KOPT-K1 (cell line): ENCODE measurements around the gene SLC6A9.

Source experiments
- H3K27ac ChIP-seq: fragments of 200-600 bp; sonication (generic); 2 replicates; pipeline ENCODE4 v1.5.1; 2016; ENCODE audit warnings: antibody characterized with exemption, mild to moderate bottlenecking, low read depth, low read length; ENCODE audit not compliant: poor library complexity, severe bottlenecking
- H3K36me3 ChIP-seq: fragments of 200-600 bp; sonication (generic); 2 replicates; pipeline ENCODE4 v1.5.1; 2017; ENCODE audit warnings: antibody characterized with exemption, mild to moderate bottlenecking, low read length, moderate library complexity; ENCODE audit not compliant: insufficient read depth
- H3K9me3 ChIP-seq: fragments of 200-600 bp; sonication (generic); 2 replicates; pipeline ENCODE4 v1.5.1; 2017; ENCODE audit warnings: antibody characterized with exemption, low read length, mild to moderate bottlenecking; ENCODE audit not compliant: insufficient read depth, poor library complexity, severe bottlenecking

The SLC6A9 gene

DNA sequence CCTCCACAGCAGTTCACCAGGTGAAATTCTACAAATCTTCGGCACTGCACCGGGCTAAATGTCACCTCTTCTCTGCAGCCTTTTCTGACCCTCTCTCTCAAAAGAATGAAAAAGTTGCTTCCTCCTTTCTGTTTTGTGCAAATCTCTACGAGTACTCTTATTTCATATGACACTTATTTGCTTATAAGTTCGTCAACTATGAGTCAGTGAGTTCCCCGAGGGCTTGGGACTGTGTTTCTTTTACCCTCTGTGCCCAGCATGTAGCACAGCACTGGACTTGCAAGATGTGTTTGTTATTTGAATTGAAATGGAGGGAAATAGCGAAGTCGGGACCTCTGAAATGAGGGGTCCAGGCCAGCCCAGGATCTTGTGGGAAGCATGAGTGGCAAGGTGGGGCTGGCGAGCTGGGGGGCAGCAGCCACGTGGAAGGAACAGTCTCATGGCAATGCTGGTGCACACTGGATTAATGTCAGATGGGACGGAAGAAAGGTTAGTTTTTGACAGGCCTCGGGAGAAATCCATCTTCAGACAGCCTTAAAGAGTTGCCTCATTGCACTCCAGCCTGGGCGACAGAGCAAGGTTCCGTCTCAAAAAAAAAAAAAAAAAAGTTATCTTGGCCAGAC is 6.2 kb downstream of the SLC6A9 start:
- Histone ChIP-seq H3K27ac (no peak overlapping the region), H3K36me3 (no peaks in the 10 kb centered on the region)

DNA sequence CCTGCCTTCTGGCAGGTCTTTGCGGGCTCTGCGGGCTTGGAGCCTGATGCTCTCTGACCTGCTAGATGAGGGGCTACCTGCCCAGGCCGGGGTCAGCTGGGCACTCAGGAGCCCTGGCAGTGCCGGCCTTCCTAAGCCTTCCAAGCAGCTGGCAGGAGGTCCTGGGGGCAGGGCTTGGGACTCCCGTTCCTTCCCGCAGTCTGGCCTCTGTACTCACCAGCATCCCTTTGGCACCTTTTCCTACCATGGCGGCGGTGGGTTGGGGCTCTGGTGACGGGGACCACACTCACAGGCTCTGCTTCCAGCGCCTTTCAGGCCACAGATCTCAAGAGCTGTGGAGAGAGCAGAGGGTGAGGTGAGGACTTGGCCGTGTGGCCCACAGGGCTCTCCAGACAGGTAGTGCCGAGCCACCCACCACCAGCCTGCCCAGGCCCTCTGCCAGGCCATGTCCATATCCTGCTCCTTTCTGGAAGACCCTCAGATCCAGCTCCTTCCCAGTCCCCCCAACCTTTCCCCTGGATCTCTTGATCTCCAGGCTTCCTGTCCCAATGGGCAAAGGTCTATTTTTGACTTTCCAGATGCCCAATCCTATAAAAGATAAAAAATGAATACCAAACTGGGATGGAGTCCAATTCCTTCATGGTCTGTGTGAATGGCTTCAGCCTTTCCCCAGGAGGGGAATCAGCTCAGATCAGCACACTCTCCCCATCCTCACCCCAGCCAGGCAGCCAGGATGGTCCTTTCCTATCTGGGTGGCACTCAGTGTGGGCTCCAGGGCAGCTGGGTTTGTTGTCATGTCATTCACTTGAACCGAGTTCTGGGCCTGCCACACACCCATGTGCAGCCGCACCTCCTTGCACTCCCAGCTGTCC is 7.0 kb downstream of the SLC6A9 start:
- Histone ChIP-seq H3K9me3 (no peaks in the 10 kb centered on the region), H3K27ac (no peak overlapping the region), H3K36me3 (no peaks in the 10 kb centered on the region)

More for the DNA sequence above, 6.2 kb downstream of the SLC6A9 start:
- no peaks in the 10 kb centered on the region for H3K9me3 ChIP-seq

DNA sequence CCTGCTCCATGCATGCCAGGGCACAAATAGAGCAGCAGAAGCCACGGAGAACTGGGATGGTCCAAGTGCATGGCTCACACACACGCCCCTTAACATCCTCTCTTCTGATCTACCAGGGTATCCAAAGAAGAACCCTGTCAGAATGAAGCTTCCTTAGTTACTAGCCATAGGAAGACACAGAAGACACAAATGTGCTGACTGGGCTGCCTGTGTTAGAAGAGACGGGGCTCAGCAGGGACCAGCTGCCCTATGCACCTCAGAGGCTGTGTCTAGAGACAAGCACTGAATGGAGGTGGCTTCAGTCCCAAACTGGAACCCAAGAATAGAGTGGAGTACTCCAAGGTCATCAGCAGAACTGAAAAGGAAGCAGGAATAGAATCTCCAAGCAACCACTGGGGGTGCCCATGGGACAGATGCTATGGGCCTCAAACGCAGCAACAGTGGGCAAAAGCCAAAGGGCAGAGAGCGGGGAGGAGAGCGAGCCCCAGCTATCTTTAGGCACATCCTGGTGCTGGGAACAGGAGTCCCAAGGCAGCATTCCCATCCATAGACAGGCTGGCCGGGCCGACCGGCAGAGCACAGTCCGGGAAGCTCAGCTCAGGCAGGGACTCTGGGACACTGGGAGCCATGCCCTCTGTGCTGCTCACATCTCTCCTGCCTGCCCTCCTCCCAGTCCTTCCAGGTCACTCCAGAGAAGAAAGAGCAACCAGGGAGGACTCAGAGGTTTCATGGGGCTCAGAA is 9.5 kb downstream of the SLC6A9 start:
- no peak overlapping the region for H3K27ac ChIP-seq
- H3K9me3 ChIP-seq: no peaks in the 10 kb centered on the region
- H3K36me3 ChIP-seq: no peaks in the 10 kb centered on the region

DNA sequence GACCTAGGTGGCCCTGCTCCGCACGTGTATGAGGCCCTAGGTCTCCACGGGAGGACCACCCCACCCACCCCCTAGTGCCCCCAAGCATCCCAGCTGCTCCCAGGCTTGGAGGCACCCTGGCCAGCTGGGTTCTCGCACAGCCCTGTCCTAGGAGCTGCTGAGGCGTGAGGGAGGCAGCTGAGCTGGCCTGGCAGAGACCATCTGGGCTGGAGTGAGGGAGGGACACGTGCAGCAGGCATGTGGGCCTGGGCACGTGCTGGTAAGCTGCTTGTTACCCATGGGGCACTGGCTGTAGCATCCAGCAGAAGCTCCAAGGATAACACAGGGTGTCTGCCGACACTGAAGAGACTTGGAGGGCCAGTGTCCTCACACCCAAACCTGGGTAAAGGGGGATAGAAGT is 10.1 kb downstream of the SLC6A9 start:
- Histone ChIP-seq H3K36me3 (no peaks in the 10 kb centered on the region), H3K27ac (no peak overlapping the region), H3K9me3 (no peaks in the 10 kb centered on the region)

DNA sequence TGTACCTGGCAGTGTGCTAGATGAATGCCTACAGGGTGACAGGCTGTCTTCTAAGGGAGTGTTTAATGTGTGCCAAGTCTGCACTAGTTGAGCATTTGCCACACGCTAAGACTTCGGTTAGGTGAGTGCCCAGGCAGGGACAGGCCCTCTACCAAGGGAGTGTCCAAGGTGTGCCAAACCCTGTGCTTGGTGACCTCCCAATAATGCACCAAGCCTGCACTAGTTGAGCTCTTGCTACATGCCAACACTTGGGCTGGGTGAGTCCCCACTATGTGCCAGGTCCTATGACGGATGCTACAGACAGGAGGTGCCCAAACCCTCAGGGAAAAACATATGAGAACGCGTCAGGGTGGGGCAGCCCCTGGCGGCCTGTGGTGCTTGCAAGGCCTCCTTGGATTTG is 10.8 kb downstream of the SLC6A9 start:
- Histone ChIP-seq H3K9me3 (no peaks in the 10 kb centered on the region), H3K36me3 (no peaks in the 10 kb centered on the region), H3K27ac (no peak overlapping the region)

DNA sequence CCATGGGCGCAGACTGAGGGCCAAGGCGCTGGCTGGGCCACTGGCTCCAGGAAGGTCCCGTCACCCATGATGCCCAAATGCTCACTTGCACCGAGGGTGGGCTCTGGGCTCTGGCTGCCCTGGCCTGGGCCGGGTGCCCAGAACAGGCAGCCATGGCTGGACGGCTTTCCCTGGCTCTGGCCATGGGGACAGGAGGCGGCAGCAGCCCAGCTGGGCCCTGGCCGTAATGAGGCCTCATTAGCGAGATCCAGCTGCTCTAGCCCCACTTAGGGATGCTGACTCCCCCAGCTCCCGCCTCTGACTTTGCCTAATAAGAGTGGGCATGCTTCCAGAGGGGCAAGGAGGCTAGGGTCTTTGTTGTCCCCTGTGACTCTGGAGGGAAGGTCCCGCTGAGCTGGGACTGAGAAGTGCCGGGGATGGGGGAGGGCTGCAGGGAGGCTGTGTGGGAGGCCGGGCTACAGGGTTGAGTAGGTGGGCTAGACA is 11.8 kb downstream of the SLC6A9 start:
- no peaks in the 10 kb centered on the region for H3K36me3 ChIP-seq
- no peak overlapping the region for H3K27ac ChIP-seq
- H3K9me3 ChIP-seq: no peaks in the 10 kb centered on the region

DNA sequence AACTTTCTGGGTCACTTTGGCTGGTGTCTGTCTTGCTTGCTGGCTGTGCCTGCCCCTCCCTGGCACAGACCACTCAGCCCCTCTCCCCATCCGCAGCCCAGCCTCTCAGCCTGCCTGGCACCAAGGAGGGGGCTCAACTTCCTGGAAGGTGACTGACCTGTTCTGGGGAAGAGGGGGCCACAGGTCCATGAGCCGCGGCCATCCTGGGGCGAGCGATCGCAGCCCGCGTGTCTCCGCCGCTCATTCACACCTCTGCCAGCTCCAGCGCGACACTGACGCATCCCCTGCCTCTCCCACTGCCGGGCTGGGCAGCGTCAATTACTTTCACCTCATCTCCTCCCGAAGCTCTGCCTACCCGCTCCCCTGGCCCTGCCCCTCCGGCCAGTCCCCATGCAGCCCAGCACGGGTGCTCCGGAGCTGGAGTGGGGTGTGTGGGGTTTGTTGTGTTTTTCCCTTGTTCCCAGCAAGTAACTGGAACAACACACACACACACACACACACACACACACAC is 14.3 kb downstream of the SLC6A9 start:
- Histone ChIP-seq H3K27ac (no peak overlapping the region), H3K36me3 (no peaks in the 10 kb centered on the region), H3K9me3 (no peaks in the 10 kb centered on the region)

DNA sequence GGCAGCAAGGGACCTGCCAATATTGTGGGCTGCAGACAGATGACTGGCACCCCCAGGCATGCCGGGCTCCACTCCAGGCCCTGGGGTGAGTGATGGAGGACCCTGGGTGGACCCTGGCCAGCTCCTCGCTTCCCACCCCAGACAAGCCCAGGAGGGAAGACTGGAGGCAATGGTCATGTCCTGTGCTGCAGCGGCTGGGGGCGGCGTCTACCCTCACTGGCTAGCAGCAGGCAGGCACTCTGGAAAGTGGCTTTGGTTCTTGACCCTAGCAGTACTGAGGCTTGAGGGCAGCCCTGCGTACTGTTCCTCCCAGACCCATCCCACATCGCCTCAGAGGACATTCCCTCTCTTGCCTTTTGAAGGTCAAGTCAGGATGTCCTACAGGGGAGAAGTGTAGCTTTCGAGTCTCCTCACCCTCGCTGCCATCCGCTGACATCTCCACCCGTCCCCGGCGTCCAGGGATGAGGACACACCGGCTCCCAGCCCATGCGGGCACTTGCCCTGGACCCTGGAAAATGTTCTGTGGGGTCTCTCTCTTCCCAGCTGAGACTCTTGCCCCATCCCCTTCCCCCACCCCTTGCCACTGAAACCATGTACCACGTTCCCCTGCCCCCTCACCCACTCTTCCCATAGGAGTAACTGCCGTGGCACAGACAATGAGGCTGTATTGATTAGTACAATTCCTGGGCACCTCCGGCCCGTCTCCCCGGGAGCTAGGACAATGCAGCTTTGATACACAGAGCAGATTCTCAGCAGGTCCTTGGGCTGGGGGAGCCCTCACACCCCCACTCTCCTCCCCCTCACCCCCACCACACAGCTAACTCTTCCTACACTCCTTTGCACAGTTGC is 15.0 kb downstream of the SLC6A9 start:
- Histone ChIP-seq H3K27ac (no peak overlapping the region), H3K36me3 (no peaks in the 10 kb centered on the region), H3K9me3 (no peaks in the 10 kb centered on the region)

DNA sequence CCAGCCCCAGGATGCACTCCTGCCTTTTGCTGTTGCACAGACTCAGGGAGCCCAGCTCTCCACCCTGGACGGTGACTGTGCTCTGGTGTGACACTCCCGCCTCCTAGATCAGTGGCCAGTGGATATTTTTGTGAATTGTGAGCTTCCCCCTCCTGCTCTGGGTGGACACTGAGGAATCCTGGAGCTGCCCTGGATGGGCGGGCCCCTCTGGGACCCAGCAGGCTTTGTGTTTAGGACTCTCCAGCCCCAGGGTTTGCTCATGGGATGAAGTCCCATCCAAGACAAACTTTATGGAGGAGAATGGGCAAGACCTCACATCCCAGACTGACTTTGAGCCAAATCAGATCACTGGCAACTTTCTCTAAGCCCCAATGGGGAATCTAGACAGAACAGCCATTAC is 16.1 kb downstream of the SLC6A9 start:
- H3K36me3 ChIP-seq: no peaks in the 10 kb centered on the region
- no peaks in the 10 kb centered on the region for H3K9me3 ChIP-seq
- H3K27ac ChIP-seq: no peak overlapping the region

DNA sequence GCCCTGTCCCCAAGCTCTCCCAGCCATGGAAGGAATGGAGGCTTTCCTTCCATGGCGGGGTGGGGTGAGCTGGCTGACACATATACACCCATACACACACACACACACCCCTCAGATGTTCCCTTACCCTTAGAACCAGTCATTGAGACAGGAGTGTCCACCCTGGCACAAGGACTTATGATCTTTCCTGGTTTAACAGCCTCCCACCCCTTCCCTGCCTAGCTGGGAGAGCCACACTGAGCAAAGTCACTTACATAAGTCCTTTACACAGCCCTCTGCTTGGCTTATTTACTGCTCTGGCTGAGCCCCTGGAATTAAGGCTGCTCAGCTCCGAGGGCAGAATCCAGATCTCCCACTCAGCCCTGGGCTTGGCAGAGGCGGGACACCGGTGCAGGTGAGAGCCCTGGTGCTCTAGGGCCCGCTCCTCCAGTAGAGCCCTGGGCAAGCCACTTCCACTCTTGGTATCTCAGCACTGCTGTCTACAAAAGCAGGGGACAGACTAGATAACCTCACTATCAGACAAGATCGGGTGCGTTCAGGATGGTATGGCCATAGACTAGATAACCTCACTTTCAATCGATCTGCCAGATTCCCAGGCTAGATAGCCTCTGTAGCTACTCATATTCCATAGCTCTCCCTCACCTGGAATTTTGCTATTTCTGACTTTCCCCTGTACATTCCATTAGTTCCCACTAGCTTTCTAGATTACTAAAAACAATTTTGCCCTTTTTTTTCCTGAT is 16.7 kb downstream of the SLC6A9 start:
- no peaks in the 10 kb centered on the region for H3K9me3 ChIP-seq
- no peak overlapping the region for H3K27ac ChIP-seq
- H3K36me3 ChIP-seq: no peaks in the 10 kb centered on the region

DNA sequence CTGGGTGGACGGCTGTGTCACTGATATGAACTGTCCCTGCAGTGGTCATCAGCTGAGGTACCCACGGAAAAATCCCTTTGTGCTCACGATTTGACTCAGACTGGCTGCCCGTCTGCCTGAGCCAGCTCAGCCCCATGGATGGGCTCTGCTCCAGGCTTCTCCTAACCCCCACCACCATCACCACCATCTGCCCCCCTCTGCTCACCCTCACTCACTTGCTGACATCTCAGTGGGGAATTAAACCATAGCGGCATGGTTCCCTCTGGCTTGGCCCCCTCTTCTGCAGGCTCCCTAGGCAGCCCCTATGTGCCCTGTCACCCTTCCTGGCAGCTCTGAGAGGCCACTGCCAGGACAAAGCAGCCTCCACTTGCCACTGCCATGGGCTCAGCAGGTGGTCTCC is 17.3 kb downstream of the SLC6A9 start:
- no peaks in the 10 kb centered on the region for H3K36me3 ChIP-seq
- H3K27ac ChIP-seq: no peak overlapping the region
- no peaks in the 10 kb centered on the region for H3K9me3 ChIP-seq

DNA sequence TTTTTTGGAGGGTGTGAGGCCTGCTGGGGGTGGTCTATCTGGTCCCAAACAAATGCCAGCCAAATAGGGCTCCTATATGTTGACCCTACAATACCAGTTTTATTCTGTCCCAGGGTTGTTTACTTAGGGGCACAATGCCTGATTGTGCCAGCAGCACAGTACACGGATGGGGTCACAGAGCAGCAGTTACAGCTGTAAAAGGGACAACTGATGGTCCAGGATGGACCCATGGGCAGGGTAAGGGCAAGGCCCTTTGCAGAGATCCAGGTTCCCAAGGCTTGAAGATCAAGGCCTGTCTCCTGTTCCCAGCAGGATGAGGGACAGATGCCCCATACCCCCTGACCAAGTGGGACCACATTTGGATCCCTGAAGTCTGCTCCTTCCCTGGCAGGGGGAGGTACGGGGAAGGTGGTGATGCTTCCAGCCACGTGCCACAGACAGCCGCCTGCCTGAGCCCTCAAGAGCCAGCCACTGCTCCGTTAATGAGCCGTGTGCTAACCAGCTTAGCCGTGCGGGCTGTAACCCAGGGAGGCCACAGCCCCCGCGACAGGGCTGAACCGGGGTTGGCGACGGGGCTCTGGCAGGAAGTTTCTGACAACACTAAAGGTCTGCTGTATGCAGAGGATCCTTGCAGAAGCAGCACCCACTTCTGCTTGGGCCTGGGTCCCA is 18.2 kb downstream of the SLC6A9 start:
- H3K9me3 ChIP-seq: no peaks in the 10 kb centered on the region
- no peaks in the 10 kb centered on the region for H3K36me3 ChIP-seq
- H3K27ac ChIP-seq: no peak overlapping the region

DNA sequence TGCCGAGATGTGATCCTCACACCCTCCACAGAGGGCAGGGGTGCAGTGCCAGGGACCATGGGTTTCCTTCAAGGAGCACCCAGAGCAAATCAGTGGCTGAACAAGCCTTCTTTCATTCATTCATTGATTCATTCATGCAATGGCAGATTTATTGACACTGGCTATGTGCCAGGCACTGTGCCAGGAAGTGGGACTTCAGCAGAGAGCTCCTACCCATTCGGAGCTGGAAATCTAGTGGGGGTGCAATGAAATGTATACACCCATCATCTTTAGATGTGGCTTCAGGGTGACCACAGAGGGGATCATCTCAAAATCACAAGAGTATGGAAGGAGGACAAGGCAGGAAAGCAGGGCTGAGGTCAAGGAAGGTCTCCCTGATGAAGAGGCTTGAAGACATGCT is 18.9 kb downstream of the SLC6A9 start:
- Histone ChIP-seq H3K9me3 (no peaks in the 10 kb centered on the region), H3K36me3 (no peaks in the 10 kb centered on the region), H3K27ac (no peak overlapping the region)
